ENCODE data around the gene ALS2CL. TPM values are rescaled to one million over a fixed set of nuclear protein-coding genes. Genes with fewer than 3 reads are reported as not detected.

Gene ALS2CL
- total RNA-seq, 1 experiment from 2014 or later: 4.9 TPM

DNA sequence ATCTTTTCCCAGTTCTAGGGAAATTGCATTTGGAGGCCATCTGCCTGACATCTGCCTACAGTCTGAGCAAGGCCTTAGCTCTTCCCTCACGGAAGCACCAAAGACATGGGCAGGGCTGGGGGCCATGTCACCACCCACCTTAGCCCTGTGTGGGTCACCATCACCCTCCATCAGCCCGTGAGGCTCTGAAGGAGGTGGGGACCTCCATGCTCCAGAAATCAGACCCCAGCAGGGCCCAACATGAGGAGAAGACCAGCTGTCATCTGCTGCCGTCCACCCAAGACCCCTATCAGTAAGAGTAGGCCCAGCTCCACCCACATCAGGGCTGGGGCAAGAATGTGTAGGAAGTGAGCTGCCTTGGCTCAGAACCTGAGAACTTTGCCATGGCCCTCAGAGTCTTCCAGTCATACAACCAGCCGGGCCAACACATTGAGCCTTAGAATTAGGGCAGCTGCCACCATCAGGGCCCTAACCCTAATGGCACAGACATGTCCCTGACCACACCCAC lies 9.6 kb upstream of the ALS2CL start:
- Histone ChIP-seq H3K18ac (ENCODE audit: insufficient read length, low read depth, low read length) (no peak overlapping the region), H3K56ac (ENCODE audit: insufficient read length, low read depth, low read length) (no peak overlapping the region), H3T11ph (ENCODE audit: low read length) (no peak overlapping the region), H3K23ac (ENCODE audit: insufficient read length, low read depth, low read length) (no peak overlapping the region), H2AFZ (ENCODE audit: low read length) (no peak overlapping the region), H4K91ac (ENCODE audit: insufficient read length, low read depth, low read length) (no peak overlapping the region), H2AK5ac (ENCODE audit: insufficient read length, low read length) (no peak overlapping the region), H2BK15ac (ENCODE audit: low read depth, low read length) (no peak overlapping the region), H3K9ac (ENCODE audit: extremely low read depth, insufficient read length, low read length) (no peak overlapping the region), H3K4me1 (ENCODE audit: insufficient read depth, low read length) (no peaks in the 10 kb centered on the region), H3K9me3 (ENCODE audit: control insufficient read depth, low read depth, low read length) (no peaks in the 10 kb centered on the region), H4K8ac (replicated peaks; ENCODE audit: insufficient read length, low read depth, low read length) (no peak overlapping the region), H2BK5ac (ENCODE audit: insufficient read length, low read length) (no peak overlapping the region), H3K23me2 (ENCODE audit: insufficient read length, low read depth, low read length, poor library complexity, severe bottlenecking) (peaks cover 5% of the 10 kb centered on the region), H3K27me3 (ENCODE audit: insufficient read depth, low read length) (peaks cover 6% of the 10 kb centered on the region; the same call in 1 of the 2 replicates), H3K14ac (ENCODE audit: insufficient read depth, low read length) (no peak overlapping the region; the same call in 1 of the 2 replicates), H4K5ac (ENCODE audit: insufficient read length, low read depth, low read length) (no peak overlapping the region), H3K4me2 (ENCODE audit: insufficient read depth, insufficient read length, low read length) (no peak overlapping the region), H3K4ac (ENCODE audit: low read depth, low read length) (no peak overlapping the region), H2BK20ac (ENCODE audit: low read depth, low read length, poor library complexity, severe bottlenecking) (no peak overlapping the region), H2BK12ac (ENCODE audit: insufficient read length, low read depth, low read length) (no peak overlapping the region), H4K20me1 (ENCODE audit: control insufficient read depth, insufficient read depth, insufficient read length) (no peaks in the 10 kb centered on the region), H3K27ac (ENCODE audit: insufficient read length, low read depth, low read length) (no peak overlapping the region), H3K79me1 (ENCODE audit: insufficient read depth, low read depth, low read length, poor library complexity, severe bottlenecking) (no peaks in the 10 kb centered on the region), H3K79me2 (ENCODE audit: insufficient read depth, low read length) (no peaks in the 10 kb centered on the region), H2BK120ac (ENCODE audit: low read depth, low read length, poor library complexity, severe bottlenecking) (no peak overlapping the region)
- Mint-ChIP-seq H3K27me3 (ENCODE audit: low read depth) (peaks cover 37% of the 10 kb centered on the region), H3K4me1 (peaks cover 20% of the 10 kb centered on the region in 2 experiments), H3K36me3 (ENCODE audit: insufficient read depth in 1 of 3, low read depth in 3 of 3) (no peaks in the 10 kb centered on the region), H3K27ac (no peak overlapping the region), H3K4me3 (no peak overlapping the region), H3K9me3 (no peaks in the 10 kb centered on the region)
- no CpG with 5 or more reads among the region's 4 CpGs for WGBS (ENCODE audit: extremely low coverage, insufficient read length, low lambda C conversion rate)
- TF ChIP-seq CTCF (conservative IDR thresholded peaks at IDR 0.05): no peak
- DNase-seq: no peak
